ENCODE data around the gene RPL14.
"Not testable (repeated sequence)": the region's sequence is repeated elsewhere in the genome, so short reads cannot be mapped to it uniquely, and the experiment has no call there.

RPL14 gene
- 532 reads per million, percentile 98 among the genes with 10 or more reads in this experiment for total RNA-seq

- peak; percentile 94 for DNase-seq
These were observed at the start of gene RPL14 for GRCh38 chr3:40456940-40457823. Gene RPL14, plus strand, starts transcription at chr3:40457339. Its CDS starts 133 bp downstream, at chr3:40457472.

DNA sequence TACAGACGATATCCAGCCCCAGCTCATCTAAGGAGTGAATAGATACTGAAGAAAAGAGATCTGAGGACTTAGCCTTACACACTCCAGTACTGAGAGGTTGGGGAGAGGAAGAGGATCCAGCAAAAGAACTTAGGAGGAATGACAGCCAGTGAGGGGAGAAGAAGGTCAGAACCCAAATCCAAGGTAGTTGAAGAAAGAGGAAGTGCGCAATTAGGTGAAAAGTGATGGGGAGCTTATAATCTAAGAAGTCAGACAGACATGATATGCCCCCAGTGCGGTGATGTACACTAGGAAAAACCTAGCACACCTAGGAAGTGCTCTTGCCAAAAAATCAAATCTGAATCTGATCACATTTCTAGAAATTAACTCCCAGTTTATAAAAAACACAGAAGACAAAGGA is 49.5 kb upstream of the RPL14 start:
- DNase-seq, result no peak

DNA sequence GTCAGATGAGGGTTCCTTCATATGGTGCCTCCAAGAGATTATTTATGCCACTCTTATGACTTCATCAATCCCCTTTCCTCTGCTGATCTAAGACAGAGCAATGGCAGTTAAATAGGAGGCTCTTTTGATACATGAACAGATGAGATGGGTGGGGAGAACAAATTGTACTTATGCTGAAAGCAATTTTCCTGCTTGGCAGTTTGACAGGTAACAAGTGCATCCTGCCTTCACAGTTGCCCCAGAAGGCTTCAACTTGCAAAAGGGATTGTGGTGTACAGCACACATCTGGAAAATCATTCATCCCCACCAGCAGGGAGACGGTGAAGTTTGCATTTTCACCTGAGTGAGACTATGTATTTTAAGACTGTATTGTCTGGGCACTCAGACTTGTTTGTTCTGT is 42.9 kb upstream of the RPL14 start:
- DNase-seq, result no peak

DNA sequence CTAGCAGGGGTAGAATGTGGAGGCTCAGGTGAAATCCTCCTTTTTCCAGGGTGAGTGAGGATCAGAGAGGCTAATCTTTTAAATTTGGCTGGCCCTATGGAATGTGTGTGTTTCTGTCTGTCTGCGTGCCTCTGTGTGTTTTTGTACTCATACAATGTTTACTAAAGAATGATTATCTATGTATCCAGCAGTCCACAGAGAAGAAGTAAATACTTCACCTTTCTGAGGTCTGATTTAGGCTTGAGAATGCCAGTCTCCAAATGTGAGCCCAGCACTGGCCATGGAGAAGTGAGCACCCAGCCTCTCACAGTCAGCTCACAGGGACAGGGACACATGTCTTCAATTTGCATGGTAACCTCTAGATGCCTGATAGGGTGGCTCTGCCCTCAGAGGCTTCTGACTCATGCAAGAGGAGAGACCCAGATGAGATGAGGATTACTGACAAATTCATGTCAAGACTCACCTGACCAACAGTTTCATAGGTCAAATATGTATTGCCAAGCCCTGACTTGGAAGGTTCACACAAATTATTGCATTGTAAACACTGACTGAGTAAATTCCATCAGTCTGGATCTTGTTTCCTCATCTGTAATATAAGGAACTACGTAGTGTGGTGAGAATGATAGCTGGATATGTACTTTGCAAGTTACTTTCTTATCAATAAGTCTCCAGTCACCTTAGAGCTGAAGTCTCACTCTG is 39.1 kb upstream of the RPL14 start:
- DNase-seq, result no peak

GRCh38 chr3:40422861-40423260 is 34.3 kb upstream of the RPL14 start:
- no peak for DNase-seq

DNA sequence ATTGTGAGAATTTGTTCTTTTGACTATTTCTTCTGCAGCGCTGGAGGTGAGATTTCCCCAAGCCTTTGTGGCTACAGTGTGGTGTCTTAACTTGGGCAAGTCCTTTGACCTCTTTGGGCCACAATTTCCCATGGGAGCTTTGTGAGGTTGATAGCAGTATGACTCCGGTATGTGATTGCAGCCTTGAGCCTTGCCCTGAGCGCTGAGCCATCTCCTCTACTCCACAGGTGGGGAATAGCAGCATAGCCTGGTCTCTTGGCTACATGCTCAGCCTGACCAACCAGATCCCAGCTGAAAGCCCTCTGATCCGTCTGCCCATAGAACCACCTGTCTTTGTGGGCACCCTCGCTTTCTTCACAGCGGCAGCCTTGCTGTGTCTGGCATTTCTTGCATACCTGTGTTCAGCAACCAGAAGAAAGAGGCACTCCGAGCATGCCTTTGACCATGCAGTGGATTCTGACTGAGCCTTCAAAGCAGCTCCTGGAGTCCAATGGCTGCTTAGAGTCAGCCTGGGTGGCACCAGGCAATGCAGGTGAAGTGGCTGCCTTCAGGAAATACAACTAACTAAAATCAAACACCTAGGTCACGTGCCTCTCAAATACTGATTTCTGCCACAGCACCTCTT is 30.0 kb upstream of the RPL14 start:
- no peak for DNase-seq

GRCh38 chr3:40432793-40433192 is 24.3 kb upstream of the RPL14 start:
- DNase-seq, result no peak

- DNase-seq, result no peak
These were observed 19.2 kb upstream of the RPL14 start for GRCh38 chr3:40437889-40438288.

GRCh38 chr3:40445062-40445461 is 12.1 kb upstream of the RPL14 start:
- DNase-seq, result no peak

DNA sequence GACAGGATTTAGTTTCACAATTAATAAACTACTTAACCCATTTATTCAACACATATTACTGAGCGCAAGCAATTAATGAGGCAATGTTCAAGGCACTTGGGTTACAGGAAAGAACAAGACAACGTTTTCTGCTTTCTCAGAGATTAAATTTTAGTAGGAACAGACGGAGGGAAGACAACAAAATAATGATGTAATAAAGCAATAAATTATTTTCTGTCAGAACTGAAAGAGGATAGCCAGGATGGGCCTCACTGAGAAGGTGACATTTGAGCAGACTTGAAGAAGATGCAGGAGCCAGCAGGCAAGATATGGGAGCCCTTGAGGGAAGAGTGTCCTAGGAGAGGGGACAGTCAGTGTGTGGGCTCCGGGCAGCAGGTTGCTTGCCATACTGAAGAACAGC is 11.3 kb upstream of the RPL14 start:
- DNase-seq, result no peak

- no peak for DNase-seq
These were observed 6.7 kb upstream of the RPL14 start for GRCh38 chr3:40450438-40450837.

- no peak for DNase-seq
These were observed 5.6 kb upstream of the RPL14 start for GRCh38 chr3:40451551-40451950.

DNA sequence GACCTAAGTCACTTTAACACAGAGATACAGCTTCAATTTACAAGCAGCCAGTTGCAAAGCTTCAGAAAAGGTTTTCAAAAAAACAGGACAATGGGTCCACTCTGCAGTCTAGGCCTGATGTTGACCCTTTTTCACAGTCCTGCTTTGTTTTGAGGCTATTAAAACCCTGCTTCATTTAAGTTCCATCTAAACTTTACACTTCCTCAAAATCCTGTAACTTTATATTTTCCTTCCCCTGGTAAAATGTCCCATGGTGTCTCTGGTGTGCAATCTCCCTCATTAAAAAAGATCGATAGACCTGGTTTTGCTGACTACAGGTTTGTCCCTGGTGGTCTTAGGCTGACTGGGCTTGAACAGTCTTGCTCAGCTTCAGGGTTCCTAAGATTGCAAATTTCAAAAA is 5.1 kb upstream of the RPL14 start:
- DNase-seq, result no peak

- DNase-seq, result no peak
These were observed 4.6 kb upstream of the RPL14 start for GRCh38 chr3:40452562-40452875.

DNA sequence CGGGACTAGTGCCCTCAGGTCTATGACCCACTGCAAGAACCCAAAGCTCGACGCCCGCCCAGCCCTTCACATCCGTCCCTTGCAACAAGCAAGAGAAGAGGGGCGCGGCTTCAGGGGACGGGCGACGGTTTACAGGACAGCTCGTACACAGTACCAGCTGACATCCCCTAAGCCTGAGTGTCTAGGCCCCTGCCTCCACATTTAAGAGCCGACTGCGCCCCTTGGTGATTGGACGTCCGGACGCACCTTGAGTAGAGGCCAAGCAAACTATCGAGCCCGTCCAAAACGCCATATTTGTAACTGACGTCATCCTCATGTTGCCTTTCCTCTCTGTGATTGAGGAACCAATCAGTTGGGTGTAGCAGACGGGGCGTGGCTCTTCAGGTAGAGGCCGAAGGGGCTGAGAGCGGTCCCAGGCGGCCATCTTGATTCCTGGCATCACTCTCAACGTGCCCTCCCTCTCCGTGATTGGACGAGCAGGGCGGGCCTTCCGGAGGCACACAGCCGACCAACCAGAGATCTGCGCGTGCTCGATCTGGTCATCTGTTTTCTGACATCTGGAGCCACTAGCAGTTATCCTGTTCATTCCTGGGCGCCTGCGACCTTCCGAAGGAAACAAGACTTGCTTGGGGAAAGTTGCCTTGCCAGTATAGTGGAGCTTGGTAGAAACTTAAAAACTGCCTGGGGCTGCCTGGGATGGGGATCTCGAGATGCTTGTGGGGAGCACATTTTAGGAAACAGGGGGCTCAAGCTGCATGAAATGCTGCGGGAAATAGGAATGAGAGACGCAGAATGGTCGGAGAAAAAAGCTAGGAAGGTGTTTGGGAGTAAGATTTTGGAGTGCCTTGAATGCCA is 4.0 kb upstream of the RPL14 start:
- peak; percentile 95 for DNase-seq

DNA sequence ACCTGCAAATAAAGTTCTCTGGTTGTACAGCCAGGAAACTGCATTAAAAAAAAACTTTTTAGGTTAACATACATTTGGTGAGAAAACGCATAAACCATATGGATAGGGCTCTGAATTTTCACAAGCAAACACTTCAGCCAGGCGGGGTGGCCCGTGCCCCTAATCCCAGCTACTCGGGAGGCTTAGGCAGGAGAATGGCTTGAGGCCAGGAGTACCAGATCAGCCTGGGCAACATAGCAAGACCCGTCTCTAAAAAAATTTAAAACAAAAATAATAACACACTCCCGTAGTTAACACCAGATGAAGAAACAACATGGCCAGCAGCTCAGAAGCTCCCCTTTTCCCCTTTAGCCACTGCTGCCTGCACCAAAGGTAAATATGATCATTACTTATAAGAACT is 3.2 kb upstream of the RPL14 start:
- DNase-seq, result no peak

DNA sequence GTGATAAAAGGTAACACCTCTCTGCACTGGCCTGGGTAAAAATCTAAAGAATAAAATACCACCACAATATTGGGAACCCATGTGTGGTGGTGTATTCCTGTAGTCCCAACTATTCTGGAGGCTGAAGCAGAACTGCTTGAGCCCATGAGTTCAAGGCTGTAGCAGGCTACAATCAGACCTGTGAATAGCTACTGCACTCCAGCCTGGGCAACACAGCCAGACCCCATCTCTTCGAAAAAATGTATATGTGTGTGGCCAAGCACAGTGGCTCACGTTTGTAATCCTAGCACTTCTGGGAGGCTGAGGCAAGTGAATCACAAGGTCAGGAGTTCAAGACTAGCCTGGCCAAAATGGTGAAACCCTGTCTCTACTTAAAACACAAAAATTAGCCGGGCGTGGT is 1.8 kb upstream of the RPL14 start:
- no peak for DNase-seq

GRCh38 chr3:40456279-40456939 is 730 bp upstream of the RPL14 start:
- no peak for DNase-seq

- DNase-seq, result no peak
These were observed 1.3 kb downstream of the RPL14 start for GRCh38 chr3:40458473-40458872.

DNA sequence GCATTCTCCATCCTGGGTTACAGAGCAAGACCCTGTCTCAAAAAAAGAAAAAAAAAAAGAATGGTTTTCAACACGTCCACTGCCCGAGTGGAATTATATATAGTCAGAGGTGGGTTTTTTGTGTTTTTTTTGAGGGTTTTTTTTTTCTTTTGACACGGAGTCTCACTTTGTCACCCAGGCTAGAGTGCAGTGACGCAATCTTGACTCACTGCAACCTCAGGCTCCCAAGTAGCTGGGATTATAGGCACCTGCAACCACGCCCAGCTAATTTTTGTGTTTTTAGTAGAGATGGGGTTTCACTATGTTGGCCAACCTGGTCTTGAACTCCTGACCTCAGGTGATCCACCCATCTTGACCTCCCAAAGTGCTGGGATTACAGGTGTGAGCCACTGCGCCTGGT is 3.3 kb downstream of the RPL14 start:
- DNase-seq, result not testable (repeated sequence)

DNA sequence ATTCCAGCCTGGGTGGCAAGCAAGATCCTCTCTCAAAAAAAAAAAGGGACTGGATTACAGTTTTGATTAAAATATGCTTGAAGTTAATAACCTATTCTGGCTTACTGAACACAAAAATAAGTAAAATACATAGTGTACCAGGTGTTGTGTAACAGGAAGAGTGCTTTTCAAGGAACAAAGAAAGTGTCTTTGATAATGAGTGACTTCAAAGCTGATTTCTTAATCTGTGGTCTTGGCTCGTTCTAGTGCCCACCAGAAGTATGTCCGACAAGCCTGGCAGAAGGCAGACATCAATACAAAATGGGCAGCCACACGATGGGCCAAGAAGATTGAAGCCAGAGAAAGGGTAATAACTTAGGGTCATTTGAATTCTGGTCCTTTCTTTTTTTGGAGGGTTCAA is 4.0 kb downstream of the RPL14 start:
- no peak for DNase-seq

DNA sequence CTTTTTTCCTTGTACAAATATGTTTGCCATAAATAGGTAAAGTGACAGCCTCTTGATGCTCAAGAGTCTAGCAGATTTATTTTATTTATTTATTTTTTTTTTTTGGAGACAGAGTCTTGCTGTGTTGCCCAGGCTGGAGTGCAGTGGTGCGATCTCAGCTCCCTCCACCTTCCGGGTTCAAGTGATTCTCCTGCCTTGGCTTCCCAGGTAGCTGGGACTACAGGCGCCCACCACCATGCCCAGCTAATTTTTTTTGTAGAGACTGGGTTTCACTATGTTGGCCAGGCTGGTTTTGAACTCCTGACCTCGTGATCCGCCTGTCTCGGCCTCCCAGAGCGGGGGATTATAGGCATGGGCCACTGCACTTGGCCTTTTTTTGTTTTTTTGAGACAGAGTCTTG is 5.7 kb downstream of the RPL14 start:
- DNase-seq, result not testable (repeated sequence)
